ENCODE results near the gene EXOSC9.

The EXOSC9 gene

DNA sequence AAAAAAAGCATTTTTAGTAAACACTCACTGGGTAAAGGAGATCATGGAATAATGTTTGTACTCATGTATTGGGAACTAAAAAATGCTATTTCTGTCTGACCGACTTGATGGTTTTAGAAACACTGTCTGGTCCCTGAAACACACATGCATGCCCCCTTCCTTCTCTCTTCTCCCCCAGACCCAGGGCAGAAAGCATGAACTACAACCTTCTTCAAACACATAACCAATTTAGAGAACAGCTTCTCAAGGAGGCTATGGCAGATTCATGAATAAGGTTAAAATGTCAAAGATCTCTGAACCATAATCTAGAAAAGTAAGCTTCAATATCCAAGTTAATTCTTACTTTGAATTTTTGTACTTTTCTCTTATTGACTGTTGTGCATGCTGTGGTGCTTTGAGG is 16.6 kb downstream of the EXOSC9 start:
- ATAC-seq (ENCODE audit: insufficient read depth, low read depth) (no peak), DNase-seq (no peak)
- peak overlapping the region; percentile 41 for H3K4me2 ChIP-seq (ENCODE audit: insufficient read depth, low read length)
- peaks cover 66% of the 10 kb centered on the region for H3K4me1 ChIP-seq (ENCODE audit: insufficient read depth, low read length)
- H3K9me3 ChIP-seq (ENCODE audit: insufficient read depth, low read length, severe bottlenecking), result no peaks in the 10 kb centered on the region
- no peak overlapping the region for H2AFZ ChIP-seq (ENCODE audit: low read depth, low read length)
- peaks cover 38% of the 10 kb centered on the region; the same call in 1 of the 2 replicates for H4K20me1 ChIP-seq (ENCODE audit: insufficient read depth, low read length)
- peaks cover 83% of the 10 kb centered on the region for H3K79me2 ChIP-seq (ENCODE audit: insufficient read depth, low read length)
- H3K27me3 ChIP-seq (ENCODE audit: insufficient read depth, low read length, poor library complexity), result no peaks in the 10 kb centered on the region
- no peak overlapping the region; the same call in 1 of the 2 replicates for H3K27ac ChIP-seq (ENCODE audit: low read length)
- no peak for TF ChIP-seq EZH2 (IDR thresholded peaks at IDR 0.05; ENCODE audit: borderline replicate concordance, low read depth, low read length, severe bottlenecking)
- TF ChIP-seq, protein P1, sequence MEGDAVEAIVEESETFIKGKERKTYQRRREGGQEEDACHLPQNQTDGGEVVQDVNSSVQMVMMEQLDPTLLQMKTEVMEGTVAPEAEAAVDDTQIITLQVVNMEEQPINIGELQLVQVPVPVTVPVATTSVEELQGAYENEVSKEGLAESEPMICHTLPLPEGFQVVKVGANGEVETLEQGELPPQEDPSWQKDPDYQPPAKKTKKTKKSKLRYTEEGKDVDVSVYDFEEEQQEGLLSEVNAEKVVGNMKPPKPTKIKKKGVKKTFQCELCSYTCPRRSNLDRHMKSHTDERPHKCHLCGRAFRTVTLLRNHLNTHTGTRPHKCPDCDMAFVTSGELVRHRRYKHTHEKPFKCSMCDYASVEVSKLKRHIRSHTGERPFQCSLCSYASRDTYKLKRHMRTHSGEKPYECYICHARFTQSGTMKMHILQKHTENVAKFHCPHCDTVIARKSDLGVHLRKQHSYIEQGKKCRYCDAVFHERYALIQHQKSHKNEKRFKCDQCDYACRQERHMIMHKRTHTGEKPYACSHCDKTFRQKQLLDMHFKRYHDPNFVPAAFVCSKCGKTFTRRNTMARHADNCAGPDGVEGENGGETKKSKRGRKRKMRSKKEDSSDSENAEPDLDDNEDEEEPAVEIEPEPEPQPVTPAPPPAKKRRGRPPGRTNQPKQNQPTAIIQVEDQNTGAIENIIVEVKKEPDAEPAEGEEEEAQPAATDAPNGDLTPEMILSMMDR (IDR thresholded peaks at IDR 0.05; ENCODE audit: borderline replicate concordance, extremely low read depth, low read length, poor library complexity, severe bottlenecking), result no peak
- peak overlapping the region; percentile 25; the same call in 1 of the 2 replicates for H3K9ac ChIP-seq (ENCODE audit: low read depth, low read length)
- H3K4me3 ChIP-seq (ENCODE audit: low read depth in 1 of 2, low read length in 2 of 2), result peak overlapping the region in 1 of 2 experiments; percentile 29; a peak in 1 of 4 replicates
- H3K36me3 ChIP-seq (ENCODE audit: insufficient read depth, low read length), result peaks cover 99% of the 10 kb centered on the region

DNA sequence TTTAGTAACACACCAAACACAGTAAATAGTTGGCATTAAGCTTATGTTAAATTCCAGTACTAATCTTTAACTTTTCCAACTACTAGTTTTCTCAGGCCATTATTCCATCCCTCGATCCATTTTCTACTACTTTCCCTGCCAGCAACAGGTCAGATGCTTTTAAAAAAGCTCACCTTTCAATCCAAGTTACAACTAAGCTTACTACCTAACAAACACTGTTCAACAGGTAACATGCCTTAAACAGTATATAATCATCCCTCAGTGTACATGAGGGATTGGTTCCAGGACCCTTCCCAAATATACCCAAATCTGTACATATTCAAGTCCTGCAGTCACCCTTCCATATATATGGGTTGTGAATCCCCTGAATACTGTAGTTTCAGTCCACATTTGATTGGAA is 17.1 kb downstream of the EXOSC9 start:
- TF ChIP-seq, protein P1 (IDR thresholded peaks at IDR 0.05; ENCODE audit: borderline replicate concordance, extremely low read depth, low read length, poor library complexity, severe bottlenecking), result no peak
- no peak for TF ChIP-seq EZH2 (IDR thresholded peaks at IDR 0.05; ENCODE audit: borderline replicate concordance, low read depth, low read length, severe bottlenecking)
- Histone ChIP-seq H3K4me1 (ENCODE audit: insufficient read depth, low read length) (peaks cover 66% of the 10 kb centered on the region), H3K36me3 (ENCODE audit: insufficient read depth, low read length) (peaks cover 98% of the 10 kb centered on the region), H3K9me3 (ENCODE audit: insufficient read depth, low read length, severe bottlenecking) (no peaks in the 10 kb centered on the region), H3K79me2 (ENCODE audit: insufficient read depth, low read length) (peaks cover 88% of the 10 kb centered on the region), H3K4me3 (ENCODE audit: low read depth in 1 of 2, low read length in 2 of 2) (no peak overlapping the region), H3K9ac (ENCODE audit: low read depth, low read length) (no peak overlapping the region), H3K27ac (ENCODE audit: low read length) (no peak overlapping the region), H2AFZ (ENCODE audit: low read depth, low read length) (no peak overlapping the region), H3K4me2 (ENCODE audit: insufficient read depth, low read length) (peak overlapping the region; percentile 41), H3K27me3 (ENCODE audit: insufficient read depth, low read length, poor library complexity) (no peaks in the 10 kb centered on the region), H4K20me1 (ENCODE audit: insufficient read depth, low read length) (peaks cover 38% of the 10 kb centered on the region; the same call in 1 of the 2 replicates)
- no peak for DNase-seq
- ATAC-seq (ENCODE audit: insufficient read depth, low read depth), result no peak

DNA sequence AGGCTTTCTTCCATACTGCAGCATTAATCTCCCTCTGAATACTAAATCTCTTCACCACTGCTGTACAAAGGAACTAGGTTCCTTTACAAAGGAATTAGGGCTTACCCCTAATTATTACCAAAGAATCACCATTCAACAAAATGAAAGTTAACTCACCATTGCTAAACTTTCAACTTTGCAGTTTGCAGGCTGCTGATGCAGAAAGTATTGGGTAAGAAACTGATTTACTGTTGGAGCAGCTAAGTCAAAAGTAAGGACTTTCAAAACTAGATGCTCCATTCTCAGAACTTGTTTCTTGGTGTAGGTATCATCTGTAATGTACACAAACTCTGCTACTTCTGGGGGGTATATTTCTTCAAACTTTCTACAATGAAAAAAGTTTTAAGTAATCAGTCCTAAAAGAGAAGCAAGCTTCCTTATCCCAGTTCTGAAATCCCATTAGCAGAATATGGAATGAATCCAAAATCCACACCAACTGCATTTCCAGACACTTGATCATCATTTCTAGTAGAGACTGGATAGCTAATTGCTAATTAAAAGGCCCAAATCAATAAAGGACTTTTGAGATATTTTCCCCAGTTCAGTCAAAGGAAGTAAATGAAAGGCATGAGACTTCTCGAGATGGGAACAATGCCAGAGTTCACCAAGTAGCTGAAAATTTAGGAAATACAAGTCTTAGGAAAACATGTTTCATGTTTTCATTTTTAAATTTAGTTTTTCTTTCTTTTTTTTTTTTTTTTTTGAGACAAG is 18.3 kb downstream of the EXOSC9 start:
- no peak overlapping the region for H3K27ac ChIP-seq (ENCODE audit: low read length)
- peaks cover 35% of the 10 kb centered on the region; the same call in 1 of the 2 replicates for H4K20me1 ChIP-seq (ENCODE audit: insufficient read depth, low read length)
- peak overlapping the region; percentile 41 for H3K4me2 ChIP-seq (ENCODE audit: insufficient read depth, low read length)

More for the DNA sequence above, 18.3 kb downstream of the EXOSC9 start:
- DNase-seq (no peak), ATAC-seq (ENCODE audit: insufficient read depth, low read depth) (no peak)
- no peaks in the 10 kb centered on the region for H3K27me3 ChIP-seq (ENCODE audit: insufficient read depth, low read length, poor library complexity)
- H3K79me2 ChIP-seq (ENCODE audit: insufficient read depth, low read length), result peaks cover 88% of the 10 kb centered on the region
- peaks cover 90% of the 10 kb centered on the region for H3K36me3 ChIP-seq (ENCODE audit: insufficient read depth, low read length)
- H3K4me1 ChIP-seq (ENCODE audit: insufficient read depth, low read length), result peaks cover 70% of the 10 kb centered on the region
- H3K9me3 ChIP-seq (ENCODE audit: insufficient read depth, low read length, severe bottlenecking), result no peaks in the 10 kb centered on the region
- TF ChIP-seq, protein P1 (IDR thresholded peaks at IDR 0.05; ENCODE audit: borderline replicate concordance, extremely low read depth, low read length, poor library complexity, severe bottlenecking), result no peak
- no peak for TF ChIP-seq EZH2 (IDR thresholded peaks at IDR 0.05; ENCODE audit: borderline replicate concordance, low read depth, low read length, severe bottlenecking)
- no peak overlapping the region for H2AFZ ChIP-seq (ENCODE audit: low read depth, low read length)
- H3K9ac ChIP-seq (ENCODE audit: low read depth, low read length), result no peak overlapping the region; the same call in 1 of the 2 replicates
- peak overlapping the region in 1 of 2 experiments; percentile 15; a peak in 1 of 4 replicates for H3K4me3 ChIP-seq (ENCODE audit: low read depth in 1 of 2, low read length in 2 of 2)
